OCI-LY3 (cell line): ENCODE results near the gene SLC6A20.

Experiments
- CTCF ChIP-seq: fragments of 200-600, 300-600 bp; sonication (generic); IDR thresholded peaks from 2 replicates; pipeline ENCODE4 v1.5.1; 2014; ENCODE audit warnings: antibody characterized with exemption, low read length, low read depth
- EZH2phosphoT487 ChIP-seq: fragments of 200-600 bp; shearing (Covaris generic); IDR thresholded peaks from 2 replicates; pipeline ENCODE4 v1.6.1; 2018; ENCODE audit warnings: antibody characterized with exemption, mixed run types, low read depth

GRCh38 chr3:45741742-45742460, 54.4 kb downstream of the SLC6A20 start:
- TF ChIP-seq CTCF (no peak), EZH2phosphoT487 (no peak)
